Liver (tissue), 3 donors: ENCODE measurements around the gene DNPEP.

ENCODE experiments used
- HNF4A ChIP-seq, 2 donors: conservative IDR thresholded peaks; 2 replicates each; pipeline ENCODE4 v1.6.1; 2016; ENCODE audit warnings: antibody characterized with exemption in 2 of 2, mild to moderate bottlenecking in 2 of 2
- TAF1 ChIP-seq: conservative IDR thresholded peaks from 2 replicates; pipeline ENCODE4 v1.6.1; 2016; ENCODE audit warnings: antibody characterized with exemption, mild to moderate bottlenecking
- TF ChIP-seq, protein P1 (sequence below): fragments of 150-350 bp; IDR thresholded peaks from 2 replicates; pipeline ENCODE4 v1.5.1; 2017; ENCODE audit warnings: improper control_type of control experiment, low read depth, low read length; ENCODE audit not compliant: missing input control
- TF ChIP-seq, protein P2 (sequence below): IDR thresholded peaks from 2 replicates; pipeline ENCODE4 v1.6.1; 2016; ENCODE audit warnings: antibody characterized with exemption, mild to moderate bottlenecking
- TF ChIP-seq, protein P3 (sequence below): IDR thresholded peaks from 2 replicates; pipeline ENCODE4 v1.6.1; 2016; ENCODE audit warnings: antibody characterized with exemption
- donor health status: healthy.
- donor health status: healthy.

DNA sequence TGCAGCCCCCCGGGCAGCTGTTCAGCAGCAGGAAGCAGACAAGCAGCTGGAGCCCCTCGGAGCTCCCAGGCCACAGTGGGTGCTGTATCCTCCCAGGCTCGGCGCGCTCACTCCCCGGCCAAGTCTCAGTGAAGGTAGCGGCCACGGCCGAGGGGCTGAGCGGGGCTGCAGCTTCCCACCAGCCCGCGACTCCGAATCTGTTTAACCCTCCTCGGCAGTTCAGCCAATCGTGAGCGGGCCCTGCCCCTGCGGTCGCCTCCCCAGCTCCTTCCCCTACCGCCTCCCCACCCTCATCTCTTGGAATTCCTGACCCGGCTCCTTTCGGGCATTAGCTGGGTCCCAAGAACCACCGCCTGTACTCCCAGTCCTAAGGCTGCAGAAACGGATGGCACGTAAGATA, 55.2 kb downstream of the DNPEP start, which contains the start of gene RESP18:
- no peak for TF ChIP-seq HNF4A (conservative IDR thresholded peaks at IDR 0.05)
- TF ChIP-seq, protein P1, sequence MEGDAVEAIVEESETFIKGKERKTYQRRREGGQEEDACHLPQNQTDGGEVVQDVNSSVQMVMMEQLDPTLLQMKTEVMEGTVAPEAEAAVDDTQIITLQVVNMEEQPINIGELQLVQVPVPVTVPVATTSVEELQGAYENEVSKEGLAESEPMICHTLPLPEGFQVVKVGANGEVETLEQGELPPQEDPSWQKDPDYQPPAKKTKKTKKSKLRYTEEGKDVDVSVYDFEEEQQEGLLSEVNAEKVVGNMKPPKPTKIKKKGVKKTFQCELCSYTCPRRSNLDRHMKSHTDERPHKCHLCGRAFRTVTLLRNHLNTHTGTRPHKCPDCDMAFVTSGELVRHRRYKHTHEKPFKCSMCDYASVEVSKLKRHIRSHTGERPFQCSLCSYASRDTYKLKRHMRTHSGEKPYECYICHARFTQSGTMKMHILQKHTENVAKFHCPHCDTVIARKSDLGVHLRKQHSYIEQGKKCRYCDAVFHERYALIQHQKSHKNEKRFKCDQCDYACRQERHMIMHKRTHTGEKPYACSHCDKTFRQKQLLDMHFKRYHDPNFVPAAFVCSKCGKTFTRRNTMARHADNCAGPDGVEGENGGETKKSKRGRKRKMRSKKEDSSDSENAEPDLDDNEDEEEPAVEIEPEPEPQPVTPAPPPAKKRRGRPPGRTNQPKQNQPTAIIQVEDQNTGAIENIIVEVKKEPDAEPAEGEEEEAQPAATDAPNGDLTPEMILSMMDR: no peak
- no peak for TF ChIP-seq TAF1
- TF ChIP-seq, protein P2, sequence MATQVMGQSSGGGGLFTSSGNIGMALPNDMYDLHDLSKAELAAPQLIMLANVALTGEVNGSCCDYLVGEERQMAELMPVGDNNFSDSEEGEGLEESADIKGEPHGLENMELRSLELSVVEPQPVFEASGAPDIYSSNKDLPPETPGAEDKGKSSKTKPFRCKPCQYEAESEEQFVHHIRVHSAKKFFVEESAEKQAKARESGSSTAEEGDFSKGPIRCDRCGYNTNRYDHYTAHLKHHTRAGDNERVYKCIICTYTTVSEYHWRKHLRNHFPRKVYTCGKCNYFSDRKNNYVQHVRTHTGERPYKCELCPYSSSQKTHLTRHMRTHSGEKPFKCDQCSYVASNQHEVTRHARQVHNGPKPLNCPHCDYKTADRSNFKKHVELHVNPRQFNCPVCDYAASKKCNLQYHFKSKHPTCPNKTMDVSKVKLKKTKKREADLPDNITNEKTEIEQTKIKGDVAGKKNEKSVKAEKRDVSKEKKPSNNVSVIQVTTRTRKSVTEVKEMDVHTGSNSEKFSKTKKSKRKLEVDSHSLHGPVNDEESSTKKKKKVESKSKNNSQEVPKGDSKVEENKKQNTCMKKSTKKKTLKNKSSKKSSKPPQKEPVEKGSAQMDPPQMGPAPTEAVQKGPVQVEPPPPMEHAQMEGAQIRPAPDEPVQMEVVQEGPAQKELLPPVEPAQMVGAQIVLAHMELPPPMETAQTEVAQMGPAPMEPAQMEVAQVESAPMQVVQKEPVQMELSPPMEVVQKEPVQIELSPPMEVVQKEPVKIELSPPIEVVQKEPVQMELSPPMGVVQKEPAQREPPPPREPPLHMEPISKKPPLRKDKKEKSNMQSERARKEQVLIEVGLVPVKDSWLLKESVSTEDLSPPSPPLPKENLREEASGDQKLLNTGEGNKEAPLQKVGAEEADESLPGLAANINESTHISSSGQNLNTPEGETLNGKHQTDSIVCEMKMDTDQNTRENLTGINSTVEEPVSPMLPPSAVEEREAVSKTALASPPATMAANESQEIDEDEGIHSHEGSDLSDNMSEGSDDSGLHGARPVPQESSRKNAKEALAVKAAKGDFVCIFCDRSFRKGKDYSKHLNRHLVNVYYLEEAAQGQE: no peak
- TF ChIP-seq, protein P3, sequence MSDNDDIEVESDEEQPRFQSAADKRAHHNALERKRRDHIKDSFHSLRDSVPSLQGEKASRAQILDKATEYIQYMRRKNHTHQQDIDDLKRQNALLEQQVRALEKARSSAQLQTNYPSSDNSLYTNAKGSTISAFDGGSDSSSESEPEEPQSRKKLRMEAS: no peak
